H1 (cell line): Measurements from ENCODE around the gene PEPD. TPM values are rescaled to one million over a fixed set of nuclear protein-coding genes. Genes with fewer than 3 reads are reported as not detected.

Experiments used
- CTCF ChIA-PET: fragments of 300-600 bp; sonication (Branson Sonifier 250); formaldehyde crosslinking; loops from one replicate; lab custom pipeline; 2021; ENCODE audit not compliant: partially characterized antibody; lab: Charles Lee
- POLR2A ChIA-PET: fragments of 300-600 bp; sonication (Branson Sonifier 250); formaldehyde crosslinking; loops from one replicate; lab custom pipeline; 2021; ENCODE audit warnings: inconsistent platforms; ENCODE audit not compliant: partially characterized antibody; lab: Charles Lee
- DNase-seq, 2 experiments: peaks; one replicate each; pipeline versions ENCODE4 v3.0.0 to v3.0.0-alpha.2; 2010 to 2022; ENCODE audit warnings: low spot score in 2 of 2, low read depth in 1 of 2, mixed read lengths in 1 of 2
- FAIRE-seq: peaks from 2 replicates; lab custom pipeline; 2011; peaks lifted over from hg19 to GRCh38; lab: Jason Lieb, UNC
- H2AFZ ChIP-seq: 2 replicates; pipeline ENCODE4 v1.8.1; 2012; ENCODE audit warnings: low read length, inconsistent platforms
- H2AK5ac ChIP-seq: 2 replicates; pipeline ENCODE4 v1.6.1; 2013; ENCODE audit warnings: low read depth, low read length
- H2BK120ac ChIP-seq: replicated peaks from 2 replicates; pipeline ENCODE3; 2013; ENCODE audit warnings: low read depth, low read length, inconsistent platforms
- H2BK12ac ChIP-seq: 2 replicates; pipeline ENCODE4 v1.6.1; 2013; ENCODE audit warnings: low read depth, low read length
- H2BK15ac ChIP-seq: 2 replicates; pipeline ENCODE4 v1.6.1; 2013; ENCODE audit warnings: low read length
- H2BK20ac ChIP-seq: 2 replicates; pipeline ENCODE4 v1.6.1; 2013; ENCODE audit warnings: low read length
- H2BK5ac ChIP-seq: 2 replicates; pipeline ENCODE4 v1.6.1; 2013; ENCODE audit warnings: low read depth, low read length
- H3K14ac ChIP-seq: 2 replicates; pipeline ENCODE4 v1.6.1; 2013; ENCODE audit warnings: inconsistent platforms; ENCODE audit not compliant: insufficient read length
- H3K18ac ChIP-seq: 2 replicates; pipeline ENCODE4 v1.6.1; 2013; ENCODE audit warnings: low read length; ENCODE audit errors: extremely low read depth
- H3K23ac ChIP-seq: 2 replicates; pipeline ENCODE4 v1.6.1; 2013; ENCODE audit warnings: inconsistent platforms; ENCODE audit not compliant: insufficient read length
- H3K23me2 ChIP-seq: 2 replicates; pipeline ENCODE4 v1.6.1; 2013; ENCODE audit warnings: low read depth, low read length
- H3K27ac ChIP-seq: 2 replicates; pipeline ENCODE4 v1.6.1; 2011; ENCODE audit warnings: low read depth, low read length, inconsistent platforms
- H3K27me3 ChIP-seq, 4 experiments: replicated peaks in 1 of 4; 1 replicate in 1 of 4; 2 replicates in 3 of 4; pipeline versions ENCODE4 v1.6.1 to v1.8.1; 2011 to 2013; ENCODE audit warnings: low read length in 3 of 4, mild to moderate bottlenecking in 3 of 4, inconsistent platforms in 2 of 4, mixed read lengths in 2 of 4, moderate library complexity in 1 of 4; ENCODE audit not compliant: control insufficient read depth in 3 of 4, insufficient read depth in 3 of 4; ENCODE audit errors: extremely low read depth in 1 of 4
- H3K36me3 ChIP-seq, 4 experiments: 2 replicates each; pipeline versions ENCODE4 v1.6.1 to v1.8.1; 2011 to 2013; ENCODE audit warnings: mild to moderate bottlenecking in 4 of 4, low read length in 3 of 4, moderate library complexity in 2 of 4, control low read depth in 1 of 4, inconsistent platforms in 1 of 4; ENCODE audit not compliant: insufficient read depth in 4 of 4, control insufficient read depth in 2 of 4
- H3K4ac ChIP-seq: replicated peaks from 2 replicates; pipeline ENCODE3; 2013; ENCODE audit warnings: low read length, low read depth, mixed read lengths, inconsistent platforms; ENCODE audit not compliant: insufficient read length
- H3K4me1 ChIP-seq, 4 experiments: replicated peaks in 1 of 4; 1 replicate in 1 of 4; 2 replicates in 3 of 4; pipeline versions ENCODE4 v1.6.1 to v1.8.1; 2011 to 2013; ENCODE audit warnings: low read length in 3 of 4, inconsistent platforms in 2 of 4, mixed read lengths in 1 of 4; ENCODE audit not compliant: insufficient read depth in 4 of 4, control insufficient read depth in 3 of 4
- H3K4me2 ChIP-seq, 2 experiments: 2 replicates each; pipeline versions ENCODE4 v1.6.1 to v1.8.1; 2011 to 2013; ENCODE audit warnings: low read depth in 2 of 2, low read length in 2 of 2, control low read depth in 1 of 2, inconsistent platforms in 1 of 2, mild to moderate bottlenecking in 1 of 2; ENCODE audit not compliant: insufficient read depth in 1 of 2
- H3K4me3 ChIP-seq, 4 experiments: fragments of 200-600, 300-600 bp in 1 of 4; sonication (generic), shearing (Covaris generic), sonication (Bioruptor Twin) in 1 of 4; 2 replicates each; pipeline versions ENCODE4 v1.5.1 to v1.8.1; 2011 to 2016; ENCODE audit warnings: low read length in 4 of 4, low read depth in 3 of 4, control low read depth in 2 of 4, inconsistent platforms in 2 of 4, mild to moderate bottlenecking in 2 of 4, mixed read lengths in 1 of 4, moderate library complexity in 1 of 4; ENCODE audit not compliant: insufficient read depth in 2 of 4; ENCODE audit errors: extremely low read depth in 1 of 4
- H3K56ac ChIP-seq: replicated peaks from 2 replicates; pipeline ENCODE3; 2013; ENCODE audit warnings: low read depth, mild to moderate bottlenecking, mixed read lengths, low read length, inconsistent platforms; ENCODE audit not compliant: insufficient read length
- H3K79me1 ChIP-seq: 2 replicates; pipeline ENCODE4 v1.6.1; 2013; ENCODE audit warnings: low read depth, low read length, control low read depth
- H3K79me2 ChIP-seq, 2 experiments: 2 replicates each; pipeline versions ENCODE4 v1.6.1 to v1.8.1; 2012 to 2013; ENCODE audit warnings: low read length in 2 of 2, mild to moderate bottlenecking in 2 of 2, inconsistent platforms in 1 of 2; ENCODE audit not compliant: insufficient read depth in 2 of 2, control insufficient read depth in 1 of 2
- H3K9ac ChIP-seq, 4 experiments: replicated peaks in 1 of 4; 1 replicate in 1 of 4; 2 replicates in 3 of 4; pipeline versions ENCODE4 v1.6.1 to v1.8.1; 2011 to 2013; ENCODE audit warnings: low read depth in 3 of 4, low read length in 3 of 4, control low read depth in 2 of 4, mild to moderate bottlenecking in 2 of 4, moderate library complexity in 2 of 4, inconsistent platforms in 1 of 4; ENCODE audit errors: extremely low read depth in 1 of 4
- H3K9me3 ChIP-seq, 2 experiments: 2 replicates each; pipeline versions ENCODE4 v1.6.1 to v1.8.1; 2012 to 2013; ENCODE audit warnings: mild to moderate bottlenecking in 2 of 2, moderate library complexity in 2 of 2, control low read depth in 1 of 2, inconsistent platforms in 1 of 2, low read depth in 1 of 2, low read length in 1 of 2, mixed read lengths in 1 of 2; ENCODE audit not compliant: insufficient read depth in 2 of 2
- H4K20me1 ChIP-seq, 2 experiments: replicated peaks in 1 of 2; 2 replicates each; pipeline versions ENCODE3 to v1.8.1; 2011 to 2013; ENCODE audit warnings: inconsistent platforms in 2 of 2, low read length in 2 of 2, mild to moderate bottlenecking in 1 of 2; ENCODE audit not compliant: insufficient read depth in 2 of 2, control insufficient read depth in 1 of 2
- H4K5ac ChIP-seq: 2 replicates; pipeline ENCODE4 v1.6.1; 2013; ENCODE audit warnings: low read length, low read depth, mixed read lengths, inconsistent platforms; ENCODE audit not compliant: insufficient read length
- H4K8ac ChIP-seq: 2 replicates; pipeline ENCODE4 v1.8.0; 2013; ENCODE audit warnings: mild to moderate bottlenecking, moderate library complexity, low read length, inconsistent platforms; ENCODE audit not compliant: insufficient read depth; ENCODE audit errors: extremely low read depth
- H4K91ac ChIP-seq: replicated peaks from 2 replicates; pipeline ENCODE3; 2013; ENCODE audit warnings: low read length, mixed read lengths, inconsistent platforms; ENCODE audit not compliant: insufficient read length
- CTCF ChIP-seq, 3 experiments: IDR thresholded peaks; 1 replicate in 2 of 3; 2 replicates in 1 of 3; pipeline versions ENCODE4 v1.5.1 to v1.6.1; 2011; ENCODE audit warnings: low read length in 3 of 3, mild to moderate bottlenecking in 3 of 3, inconsistent platforms in 2 of 3, low read depth in 1 of 3, moderate library complexity in 1 of 3; ENCODE audit not compliant: insufficient read depth in 1 of 3; ENCODE audit errors: control extremely low read depth in 1 of 3
- KDM1A ChIP-seq: fragments of 200-600, 300-600 bp; sonication (generic); IDR thresholded peaks from 2 replicates; pipeline ENCODE4 v1.7.1; 2016; ENCODE audit warnings: mild to moderate bottlenecking, low read length, borderline replicate concordance
- WGBS, 2 experiments: shearing (Covaris generic) in 1 of 2; methylation state at CpG; one replicate each; pipeline versions ENCODE4 v1.1.6 to v1.1.7; 2013 to 2015; ENCODE audit warnings: low lambda C conversion rate in 2 of 2, mixed read lengths in 2 of 2, inconsistent platforms in 1 of 2, low coverage in 1 of 2, missing lambda C conversion rate in 1 of 2; ENCODE audit not compliant: insufficient replicate concordance in 2 of 2, insufficient coverage in 1 of 2, insufficient read length in 1 of 2; ENCODE audit errors: extremely low coverage in 1 of 2, missing lambda C conversion rate in 1 of 2; 5-methylcytosine and 5-hydroxymethylcytosine counted together
- polyA plus RNA-seq, 7 experiments: library from polyadenylated mRNA; depleted of rRNA in 3 of 7; stranded (reverse) in 5 of 7; unstranded in 2 of 7; fragments of >200 nt in 5 of 7; fragments of 200-250 nt in 2 of 7; gene quantifications; 1 replicate in 5 of 7; 2 replicates in 1 of 7; 4 replicates in 1 of 7; pipeline versions ENCODE4 v1.2.1 to v1.2.3, GENCODE V29; 2011 to 2013; ENCODE audit warnings: missing spikeins in 2 of 7, mixed read lengths in 2 of 7
- total RNA-seq: library from RNA; stranded (reverse); fragmentation: NEBNext Ultra II Directional; extraction: Animal tissue kit (Norgen Biotek cat#: 25700); gene quantifications from 2 replicates; pipeline ENCODE4 v1.2.1, GENCODE V29; 2021

The PEPD gene
- total and polyA plus RNA-seq, 2 of the 8 experiments (the other 6 are each of a cell fraction or from before 2014, with no cell fraction given), result 84.1 to 178 TPM

- H2BK5ac ChIP-seq, result no peak overlapping the region
- H3K4me1 ChIP-seq, result peaks cover 0 to 5% (median 1%) of the 10 kb centered on the region in 4 experiments; a peak in 6 of 7 replicates
- peaks cover 0 to 9% (median 4%) of the 10 kb centered on the region in 4 experiments; a peak in 4 of 8 replicates for H3K36me3 ChIP-seq
- H3K79me1 ChIP-seq, result peaks cover 19% of the 10 kb centered on the region
- H3K9ac ChIP-seq, result no peak overlapping the region
- no peaks in the 10 kb centered on the region for H3K9me3 ChIP-seq
- DNase-seq (no peak), FAIRE-seq (no peak)
- WGBS, 2 experiments, result 95% methylated on average over 13 of the region's 13 CpGs; no CpG with 5 or more reads in 1 of the 2 experiments
- H2BK15ac ChIP-seq, result no peak overlapping the region
- no peak overlapping the region for H2AK5ac ChIP-seq
- no peak overlapping the region for H3K18ac ChIP-seq
- H4K20me1 ChIP-seq, result peaks cover 13 to 17% of the 10 kb centered on the region in 2 experiments
- no peak overlapping the region for H3K14ac ChIP-seq
- peak overlapping the region; percentile 63; the same call in 1 of the 2 replicates for H4K8ac ChIP-seq
- no peaks in the 10 kb centered on the region for H3K27me3 ChIP-seq
- H3K4ac ChIP-seq, result no peak overlapping the region
- no peak overlapping the region for H3K27ac ChIP-seq
- no peak overlapping the region for H4K5ac ChIP-seq
- H2BK20ac ChIP-seq, result no peak overlapping the region
- H2AFZ ChIP-seq, result no peak overlapping the region
- TF ChIP-seq CTCF (IDR thresholded peaks at IDR 0.05; ENCODE audit: control extremely low read depth in 1 of 3, insufficient read depth in 1 of 3, low read depth in 1 of 3, low read length in 3 of 3) (no peak), KDM1A (peak; percentile 68; the same call in 1 of the 2 replicates)
- TF ChIP-seq, all 59 proteins: peak for 1
- H3K4me3 ChIP-seq, result no peak overlapping the region
- H4K91ac ChIP-seq, result no peak overlapping the region
- H3K56ac ChIP-seq, result no peak overlapping the region
- H2BK12ac ChIP-seq, result no peak overlapping the region
- ChIA-PET POLR2A (interaction anchor here (0.9 to 10.4 kb wide), 5 partner anchors 11 to 99 kb away, joined by 3 to 87 read pairs (median 3); partner anchors contain the start of gene CEBPG), CTCF (interaction anchor here (0.6 to 3.9 kb wide), 8 partner anchors 9 to 148 kb away, joined by 3 to 21 read pairs (median 4); no protein-coding TSS in a partner anchor)
- H3K23me2 ChIP-seq, result no peaks in the 10 kb centered on the region
- H3K79me2 ChIP-seq, result peaks cover 4 to 69% of the 10 kb centered on the region in 2 experiments
- H2BK120ac ChIP-seq, result no peak overlapping the region
- no peak overlapping the region for H3K23ac ChIP-seq
- H3K4me2 ChIP-seq, result no peak overlapping the region
Observed at GRCh38 chr19:33383720-33384292, 137.8 kb downstream of the PEPD start.
